ENCODE data around the gene GNGT2.
A peak's percentile ranks its signal among the peaks of the same experiment; 100 is the strongest.
"Not testable (repeated sequence)": the region's sequence is repeated elsewhere in the genome, so short reads cannot be mapped to it uniquely, and the experiment has no call there.

Gene GNGT2

GRCh38 chr17:49190932-49191331 lies 19.4 kb downstream of the GNGT2 start:
- DNase-seq = no peak
- Mint-ChIP-seq H3K9me3 (peaks cover 5% of the 10 kb centered on the region), H3K27me3 (peaks cover 20% of the 10 kb centered on the region), H3K36me3 (peaks cover 2% of the 10 kb centered on the region), H3K27ac (peak overlapping the region; percentile 42), H3K4me3 (no peak overlapping the region), H3K4me1 (peaks cover 52% of the 10 kb centered on the region)
- CTCF ChIA-PET = interaction anchor here (0.6 to 3.2 kb wide), 8 partner anchors 11 to 159 kb away, joined by 3 to 21 read pairs (median 4); partner anchors contain the start of genes ABI3, GNGT2 and PHOSPHO1

- DNase-seq = no peak
- peaks cover 33% of the 10 kb centered on the region for H3K27me3 Mint-ChIP-seq
- no peak overlapping the region for H3K4me3 Mint-ChIP-seq
- CTCF ChIA-PET = interaction anchor here (1.8 kb wide), 1 partner anchor 35 kb away, joined by 4 read pairs; no protein-coding TSS in a partner anchor
- H3K27ac Mint-ChIP-seq = no peak overlapping the region
- peaks cover 5% of the 10 kb centered on the region for H3K36me3 Mint-ChIP-seq
- H3K4me1 Mint-ChIP-seq = peaks cover 21% of the 10 kb centered on the region
- peaks cover 29% of the 10 kb centered on the region for H3K9me3 Mint-ChIP-seq
Observed at GRCh38 chr17:49187301-49187700, 23.1 kb downstream of the GNGT2 start.

GRCh38 chr17:49185381-49185780 lies 25.0 kb downstream of the GNGT2 start:
- CTCF ChIA-PET = interaction anchor here (0.9 to 1.1 kb wide), 2 partner anchors 39 to 42 kb away, joined by 3 read pairs; no protein-coding TSS in a partner anchor
- not testable (repeated sequence) for H3K27ac Mint-ChIP-seq, H3K4me3 Mint-ChIP-seq, H3K36me3 Mint-ChIP-seq, DNase-seq
- Mint-ChIP-seq H3K9me3 (peaks cover 29% of the 10 kb centered on the region), H3K27me3 (peaks cover 33% of the 10 kb centered on the region), H3K4me1 (peaks cover 12% of the 10 kb centered on the region)

GRCh38 chr17:49184522-49184921 lies 25.9 kb downstream of the GNGT2 start:
- H3K4me1 Mint-ChIP-seq, H3K36me3 Mint-ChIP-seq, CTCF ChIA-PET, H3K27ac Mint-ChIP-seq, DNase-seq, H3K4me3 Mint-ChIP-seq: not testable (repeated sequence)
- Mint-ChIP-seq H3K9me3 (peaks cover 29% of the 10 kb centered on the region), H3K27me3 (peaks cover 30% of the 10 kb centered on the region)

GRCh38 chr17:49183801-49184200 lies 26.6 kb downstream of the GNGT2 start:
- H3K36me3 Mint-ChIP-seq = peaks cover 5% of the 10 kb centered on the region
- peaks cover 9% of the 10 kb centered on the region for H3K4me1 Mint-ChIP-seq
- H3K9me3 Mint-ChIP-seq = peaks cover 29% of the 10 kb centered on the region
- no peak for DNase-seq
- H3K27ac Mint-ChIP-seq = no peak overlapping the region
- peaks cover 29% of the 10 kb centered on the region for H3K27me3 Mint-ChIP-seq
- no peak overlapping the region for H3K4me3 Mint-ChIP-seq
- CTCF ChIA-PET = interaction anchor here (6.7 kb wide), 1 partner anchor 42 kb away, joined by 96 read pairs; no protein-coding TSS in a partner anchor

- CTCF ChIA-PET = interaction anchor here (0.8 to 6.7 kb wide), 2 partner anchors 43 to 108 kb away, joined by 3 to 96 read pairs; no protein-coding TSS in a partner anchor
- H3K4me1 Mint-ChIP-seq = peaks cover 9% of the 10 kb centered on the region
- peaks cover 5% of the 10 kb centered on the region for H3K36me3 Mint-ChIP-seq
- peaks cover 29% of the 10 kb centered on the region for H3K27me3 Mint-ChIP-seq
- peaks cover 29% of the 10 kb centered on the region for H3K9me3 Mint-ChIP-seq
- H3K4me3 Mint-ChIP-seq = no peak overlapping the region
- no peak overlapping the region for H3K27ac Mint-ChIP-seq
- DNase-seq = no peak
Observed at GRCh38 chr17:49183341-49183740, 27.0 kb downstream of the GNGT2 start.

DNA sequence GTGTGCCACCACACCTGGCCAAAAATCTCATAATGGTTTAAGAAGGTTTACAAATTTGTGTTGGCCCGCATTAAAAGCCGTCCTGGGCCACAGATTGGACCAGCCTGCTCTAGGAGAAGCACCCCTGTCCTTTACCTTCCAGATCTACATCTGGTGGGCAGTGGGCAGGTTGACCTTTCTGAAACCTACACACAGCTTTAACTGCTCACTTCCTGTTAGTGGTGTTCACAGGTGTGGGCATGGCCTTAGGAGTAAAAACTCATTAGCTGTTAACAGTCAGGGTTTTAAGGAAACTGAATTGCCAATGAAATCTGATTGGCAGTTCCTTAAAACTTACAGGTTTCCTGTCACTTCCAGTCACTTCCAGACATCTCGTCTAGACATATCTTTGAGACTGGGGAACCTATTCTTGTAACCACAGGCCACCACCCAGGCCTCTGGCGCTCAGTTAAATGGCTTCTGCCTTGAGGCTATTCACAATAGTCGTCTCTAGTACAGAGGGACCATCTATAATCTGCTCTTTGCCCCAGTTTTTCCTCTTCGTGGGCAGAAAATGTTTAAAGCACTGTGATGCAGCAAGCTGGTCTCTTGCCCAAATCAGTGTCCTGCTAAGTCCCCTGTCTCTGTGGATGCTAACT lies 29.3 kb downstream of the GNGT2 start:
- Mint-ChIP-seq H3K4me3 (no peak overlapping the region), H3K9me3 (peaks cover 39% of the 10 kb centered on the region), H3K4me1 (peaks cover 9% of the 10 kb centered on the region), H3K27me3 (peaks cover 37% of the 10 kb centered on the region), H3K36me3 (peaks cover 3% of the 10 kb centered on the region), H3K27ac (no peak overlapping the region)
- DNase-seq = no peak
- CTCF ChIA-PET = interaction anchor here (0.6 to 6.7 kb wide), 18 partner anchors 9 to 825 kb away, joined by 3 to 96 read pairs (median 5); partner anchors contain the start of gene PHOSPHO1

DNA sequence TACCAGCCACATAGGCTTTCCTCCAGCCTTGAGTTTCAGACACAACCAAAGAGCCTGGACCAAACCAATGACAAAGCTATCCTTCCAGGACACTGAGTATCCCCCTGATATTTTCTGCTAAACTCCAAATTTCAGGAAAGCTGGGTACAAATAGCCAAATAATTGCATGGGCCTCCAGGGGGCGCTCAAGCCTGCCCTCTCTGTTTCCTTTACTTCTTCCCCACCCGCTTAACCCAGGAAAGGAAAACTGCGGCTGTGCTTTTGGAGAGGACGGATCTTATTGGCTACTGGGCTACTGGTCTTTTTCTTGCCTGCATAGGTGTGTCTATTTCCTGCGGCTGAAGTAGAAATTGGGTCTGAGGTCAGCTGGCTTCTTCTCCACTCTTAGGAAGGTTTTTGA lies 30.1 kb downstream of the GNGT2 start:
- CTCF ChIA-PET = interaction anchor here (0.6 to 6.7 kb wide), 13 partner anchors 9 to 188 kb away, joined by 3 to 96 read pairs (median 7); partner anchors contain the start of gene PHOSPHO1
- Mint-ChIP-seq H3K27ac (no peak overlapping the region), H3K4me3 (no peak overlapping the region), H3K36me3 (peaks cover 6% of the 10 kb centered on the region), H3K27me3 (peaks cover 36% of the 10 kb centered on the region), H3K4me1 (peaks cover 9% of the 10 kb centered on the region), H3K9me3 (peaks cover 39% of the 10 kb centered on the region)
- DNase-seq = peak; percentile 75

- H3K27ac Mint-ChIP-seq, H3K4me3 Mint-ChIP-seq, DNase-seq, H3K36me3 Mint-ChIP-seq, H3K4me1 Mint-ChIP-seq: not testable (repeated sequence)
- peaks cover 26% of the 10 kb centered on the region for H3K27me3 Mint-ChIP-seq
- H3K9me3 Mint-ChIP-seq = peaks cover 33% of the 10 kb centered on the region
- CTCF ChIA-PET = interaction anchor here (1.8 kb wide), 1 partner anchor 51 kb away, joined by 6 read pairs; no protein-coding TSS in a partner anchor
Observed at GRCh38 chr17:49175978-49176377, 34.4 kb downstream of the GNGT2 start.

DNA sequence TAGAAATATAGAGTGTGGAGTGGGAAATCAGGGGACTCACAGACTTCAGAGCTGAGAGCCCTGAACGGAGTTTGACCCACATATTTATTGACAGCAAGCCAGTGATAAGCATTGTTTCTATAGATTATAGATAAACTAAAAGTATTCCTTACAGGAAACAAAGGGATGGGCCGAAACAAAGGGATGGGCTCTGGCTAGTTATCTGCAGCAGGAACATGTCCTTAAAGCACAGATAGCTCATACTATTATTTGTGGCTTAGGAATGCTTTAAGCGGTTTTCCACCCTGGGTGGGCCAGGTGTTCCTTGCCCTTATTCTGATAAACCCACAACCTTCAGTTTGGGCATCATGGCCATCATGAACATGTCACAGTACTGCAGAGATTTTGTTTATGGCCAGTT lies 39.7 kb downstream of the GNGT2 start:
- H3K4me3 Mint-ChIP-seq, DNase-seq, H3K4me1 Mint-ChIP-seq, H3K27ac Mint-ChIP-seq, H3K36me3 Mint-ChIP-seq: not testable (repeated sequence)
- Mint-ChIP-seq H3K27me3 (peaks cover 51% of the 10 kb centered on the region), H3K9me3 (peaks cover 16% of the 10 kb centered on the region)
- CTCF ChIA-PET = interaction anchor here (1.5 kb wide), 1 partner anchor 9 kb away, joined by 4 read pairs; no protein-coding TSS in a partner anchor

GRCh38 chr17:49170216-49170615 lies 40.2 kb downstream of the GNGT2 start:
- Mint-ChIP-seq H3K36me3 (no peaks in the 10 kb centered on the region), H3K4me1 (no peaks in the 10 kb centered on the region), H3K4me3 (no peak overlapping the region), H3K27ac (no peak overlapping the region), H3K9me3 (peaks cover 11% of the 10 kb centered on the region), H3K27me3 (peaks cover 52% of the 10 kb centered on the region)
- CTCF ChIA-PET = no interaction called here
- DNase-seq = no peak

DNA sequence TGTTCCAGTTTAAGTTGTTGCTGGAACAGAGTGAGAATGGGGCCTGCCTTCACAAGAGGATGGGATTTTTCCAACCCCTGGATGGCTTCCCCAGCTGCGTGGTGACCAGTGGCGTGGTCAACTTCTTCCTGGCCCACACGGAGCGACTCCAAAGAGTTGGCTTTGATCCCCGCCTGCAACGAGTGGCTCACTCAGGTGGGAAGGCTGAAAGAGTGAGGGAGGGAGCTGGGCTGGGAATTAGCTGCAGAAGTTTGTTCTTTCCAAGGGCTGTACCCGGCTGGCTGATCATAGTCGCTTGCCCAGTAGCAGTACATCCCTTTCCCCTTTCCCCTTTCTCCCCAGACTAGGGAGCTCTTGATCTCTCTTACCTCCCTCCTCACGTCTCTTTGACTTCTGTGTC lies 41.7 kb downstream of the GNGT2 start:
- DNase-seq = no peak
- Mint-ChIP-seq H3K36me3 (no peaks in the 10 kb centered on the region), H3K9me3 (peaks cover 2% of the 10 kb centered on the region), H3K4me3 (no peak overlapping the region), H3K27me3 (peaks cover 64% of the 10 kb centered on the region), H3K4me1 (no peaks in the 10 kb centered on the region), H3K27ac (no peak overlapping the region)
- CTCF ChIA-PET = no interaction called here

GRCh38 chr17:49165143-49165542 lies 45.2 kb downstream of the GNGT2 start:
- Mint-ChIP-seq H3K4me1 (no peaks in the 10 kb centered on the region), H3K36me3 (no peaks in the 10 kb centered on the region), H3K4me3 (no peak overlapping the region), H3K9me3 (no peaks in the 10 kb centered on the region), H3K27ac (no peak overlapping the region), H3K27me3 (peaks cover 74% of the 10 kb centered on the region)
- CTCF ChIA-PET = no interaction called here
- no peak for DNase-seq

GRCh38 chr17:49162866-49163265 lies 47.5 kb downstream of the GNGT2 start:
- no peak for DNase-seq
- H3K27me3 Mint-ChIP-seq = peaks cover 74% of the 10 kb centered on the region
- no peaks in the 10 kb centered on the region for H3K9me3 Mint-ChIP-seq
- H3K4me1 Mint-ChIP-seq = no peaks in the 10 kb centered on the region
- no peak overlapping the region for H3K27ac Mint-ChIP-seq
- CTCF ChIA-PET = no interaction called here
- H3K4me3 Mint-ChIP-seq = no peak overlapping the region
- H3K36me3 Mint-ChIP-seq = no peaks in the 10 kb centered on the region

DNA sequence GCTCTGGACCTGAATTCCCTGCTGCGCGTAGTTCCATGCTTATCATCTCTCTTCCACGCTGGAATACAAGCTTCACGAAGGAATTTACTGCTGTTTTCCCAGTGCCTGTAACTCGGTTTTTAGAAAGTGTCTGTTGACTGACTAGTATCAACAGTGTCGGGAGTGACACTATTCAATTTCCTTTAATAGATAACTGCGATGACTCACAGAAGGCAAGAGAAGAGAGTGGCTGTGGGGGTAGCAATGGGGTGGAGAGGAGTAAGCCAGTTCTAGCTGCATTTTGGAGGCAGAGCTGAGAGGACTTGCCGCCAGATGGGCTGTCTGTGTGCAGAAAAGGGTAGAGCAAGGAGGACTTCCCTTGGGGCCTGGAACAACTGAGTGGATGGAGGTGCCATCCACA lies 52.6 kb downstream of the GNGT2 start:
- H3K4me1 Mint-ChIP-seq = no peaks in the 10 kb centered on the region
- H3K27me3 Mint-ChIP-seq = peaks cover 66% of the 10 kb centered on the region
- no peak overlapping the region for H3K4me3 Mint-ChIP-seq
- CTCF ChIA-PET = no interaction called here
- no peak for DNase-seq
- H3K9me3 Mint-ChIP-seq = no peaks in the 10 kb centered on the region
- H3K36me3 Mint-ChIP-seq = no peaks in the 10 kb centered on the region
- H3K27ac Mint-ChIP-seq = no peak overlapping the region
